PC-9 (cell line): ENCODE data around the gene ANKS1B.

Experiments
- EZH2 ChIP-seq: fragments of 200-600 bp; sonication (generic); IDR thresholded peaks from 2 replicates; pipeline ENCODE4 v1.8.0; 2017; ENCODE audit warnings: antibody characterized with exemption, low read depth
- TF ChIP-seq, protein P1 (sequence below): fragments of 200-600 bp; sonication (generic); conservative IDR thresholded peaks from 2 replicates; pipeline ENCODE4 v1.6.1; 2017; ENCODE audit warnings: mixed run types, antibody characterized with exemption, mild to moderate bottlenecking, moderate library complexity

DNA sequence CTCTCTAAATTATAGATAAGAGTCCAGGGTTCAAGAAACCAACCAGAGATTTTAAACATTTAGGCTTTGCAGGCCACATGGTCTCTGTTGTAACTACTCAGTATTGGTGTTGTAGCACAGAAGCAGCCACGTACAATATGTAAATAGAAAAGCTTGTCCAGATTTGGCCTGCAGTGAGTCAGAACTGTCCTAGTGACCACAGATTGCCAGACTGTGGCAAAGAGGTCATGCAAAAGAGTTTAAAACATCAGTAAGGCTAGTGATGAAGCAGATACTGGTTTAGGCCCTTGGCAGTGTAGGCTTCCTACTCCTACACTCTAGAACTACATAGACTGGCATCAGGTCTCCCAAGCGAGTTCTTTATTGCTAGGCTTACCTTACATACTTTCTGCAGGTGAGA, 454.8 kb downstream of the ANKS1B start:
- TF ChIP-seq, protein P1, sequence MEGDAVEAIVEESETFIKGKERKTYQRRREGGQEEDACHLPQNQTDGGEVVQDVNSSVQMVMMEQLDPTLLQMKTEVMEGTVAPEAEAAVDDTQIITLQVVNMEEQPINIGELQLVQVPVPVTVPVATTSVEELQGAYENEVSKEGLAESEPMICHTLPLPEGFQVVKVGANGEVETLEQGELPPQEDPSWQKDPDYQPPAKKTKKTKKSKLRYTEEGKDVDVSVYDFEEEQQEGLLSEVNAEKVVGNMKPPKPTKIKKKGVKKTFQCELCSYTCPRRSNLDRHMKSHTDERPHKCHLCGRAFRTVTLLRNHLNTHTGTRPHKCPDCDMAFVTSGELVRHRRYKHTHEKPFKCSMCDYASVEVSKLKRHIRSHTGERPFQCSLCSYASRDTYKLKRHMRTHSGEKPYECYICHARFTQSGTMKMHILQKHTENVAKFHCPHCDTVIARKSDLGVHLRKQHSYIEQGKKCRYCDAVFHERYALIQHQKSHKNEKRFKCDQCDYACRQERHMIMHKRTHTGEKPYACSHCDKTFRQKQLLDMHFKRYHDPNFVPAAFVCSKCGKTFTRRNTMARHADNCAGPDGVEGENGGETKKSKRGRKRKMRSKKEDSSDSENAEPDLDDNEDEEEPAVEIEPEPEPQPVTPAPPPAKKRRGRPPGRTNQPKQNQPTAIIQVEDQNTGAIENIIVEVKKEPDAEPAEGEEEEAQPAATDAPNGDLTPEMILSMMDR = no peak
- TF ChIP-seq EZH2 = no peak
